Activated CD4-positive, CD25-positive, alpha-beta regulatory T cell treated with anti-CD3 and anti-CD28 coated beads, Interleukin-2, amount 50 U/mL, for 72 hours (primary cell): ENCODE measurements around the gene CDH5.

ENCODE experiments used
- DNase-seq: peaks from one replicate; pipeline ENCODE4 v3.0.0; 2021

CDH5 gene

DNA sequence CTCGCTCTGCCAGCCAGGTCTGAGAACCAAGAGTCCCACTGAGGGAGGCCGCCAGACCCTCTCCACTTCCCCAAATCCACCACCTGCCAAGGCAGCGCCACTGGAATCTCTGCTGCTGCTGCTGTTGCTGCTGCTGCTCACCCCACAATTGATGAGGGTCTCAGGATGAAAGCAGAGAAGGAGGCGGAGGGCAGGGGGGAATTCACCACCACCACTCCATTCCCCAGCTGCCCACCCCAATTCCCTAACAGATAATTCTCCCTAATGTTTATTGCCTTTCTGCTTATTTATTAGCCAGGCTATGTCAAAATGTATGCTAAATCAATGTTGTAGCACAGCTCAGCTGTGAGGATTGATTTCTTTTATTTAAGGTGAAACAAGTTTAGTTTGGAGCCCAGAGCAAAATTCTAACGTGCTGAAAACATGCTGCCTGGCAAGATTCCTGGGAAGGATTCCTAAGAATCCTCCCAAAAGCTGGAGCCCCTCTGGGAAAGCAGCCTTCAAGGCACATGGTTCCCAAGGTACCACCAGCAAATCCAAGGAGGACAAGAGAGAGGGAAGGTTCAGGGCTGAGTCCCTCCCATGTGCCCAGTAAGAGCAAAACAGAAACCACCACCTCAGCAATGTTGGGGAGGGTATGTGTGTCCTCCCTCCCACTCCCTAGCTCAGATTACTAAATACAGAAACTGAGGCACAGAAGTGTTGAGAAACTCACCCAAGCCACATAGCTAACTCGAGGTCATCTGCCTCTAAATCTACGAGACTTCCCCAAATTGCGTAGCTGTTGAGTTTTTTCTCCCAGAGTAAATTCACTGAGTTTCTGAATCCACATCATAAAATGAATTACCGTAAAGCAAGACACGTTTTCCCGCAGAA lies 12.2 kb upstream of the CDH5 start:
- no peak for DNase-seq

DNA sequence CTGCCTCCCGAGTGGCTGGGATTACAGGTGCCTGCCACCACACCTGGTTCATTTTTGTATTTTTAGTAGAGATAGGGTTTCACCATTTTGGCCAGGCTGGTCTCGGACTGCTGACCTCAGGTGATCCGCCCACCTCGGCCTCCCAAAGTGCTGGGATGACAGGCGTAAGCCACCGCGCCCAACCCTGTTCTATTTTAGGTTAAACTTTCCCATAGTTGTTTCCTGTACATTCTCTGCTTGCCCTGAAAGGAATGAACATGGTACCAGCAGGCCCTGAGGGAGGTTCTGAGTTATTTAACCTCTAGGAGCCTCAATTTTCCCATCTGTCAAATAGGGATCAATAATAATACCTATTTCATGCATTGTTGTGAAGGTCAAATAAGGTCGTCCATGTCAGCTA lies 11.0 kb upstream of the CDH5 start:
- DNase-seq, result no peak

- DNase-seq, result no peak
Measured at GRCh38 chr16:66357523-66357928, 9.0 kb upstream of the CDH5 start.

DNA sequence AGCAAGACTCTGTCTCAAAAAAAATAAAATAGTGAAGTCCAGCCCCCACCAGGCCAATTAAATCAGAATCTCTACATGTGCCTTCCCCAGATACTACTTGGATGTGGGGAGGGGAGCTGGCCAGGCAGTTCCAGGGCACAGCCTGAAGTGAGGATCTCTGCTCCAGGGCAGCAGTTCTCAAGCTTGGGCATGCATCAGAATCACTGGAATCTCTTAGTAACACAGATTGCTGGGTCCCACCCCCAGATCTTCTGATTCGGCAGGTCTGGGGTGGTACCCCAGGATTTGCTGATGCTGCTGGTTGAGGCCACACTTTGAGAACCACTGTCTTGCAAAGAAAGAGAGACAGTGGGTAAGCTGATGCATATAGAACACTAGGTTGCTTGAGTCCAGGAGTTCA lies 8.3 kb upstream of the CDH5 start:
- DNase-seq, result no peak

- DNase-seq, result no peak
Measured at GRCh38 chr16:66359012-66359411, 7.5 kb upstream of the CDH5 start.

DNA sequence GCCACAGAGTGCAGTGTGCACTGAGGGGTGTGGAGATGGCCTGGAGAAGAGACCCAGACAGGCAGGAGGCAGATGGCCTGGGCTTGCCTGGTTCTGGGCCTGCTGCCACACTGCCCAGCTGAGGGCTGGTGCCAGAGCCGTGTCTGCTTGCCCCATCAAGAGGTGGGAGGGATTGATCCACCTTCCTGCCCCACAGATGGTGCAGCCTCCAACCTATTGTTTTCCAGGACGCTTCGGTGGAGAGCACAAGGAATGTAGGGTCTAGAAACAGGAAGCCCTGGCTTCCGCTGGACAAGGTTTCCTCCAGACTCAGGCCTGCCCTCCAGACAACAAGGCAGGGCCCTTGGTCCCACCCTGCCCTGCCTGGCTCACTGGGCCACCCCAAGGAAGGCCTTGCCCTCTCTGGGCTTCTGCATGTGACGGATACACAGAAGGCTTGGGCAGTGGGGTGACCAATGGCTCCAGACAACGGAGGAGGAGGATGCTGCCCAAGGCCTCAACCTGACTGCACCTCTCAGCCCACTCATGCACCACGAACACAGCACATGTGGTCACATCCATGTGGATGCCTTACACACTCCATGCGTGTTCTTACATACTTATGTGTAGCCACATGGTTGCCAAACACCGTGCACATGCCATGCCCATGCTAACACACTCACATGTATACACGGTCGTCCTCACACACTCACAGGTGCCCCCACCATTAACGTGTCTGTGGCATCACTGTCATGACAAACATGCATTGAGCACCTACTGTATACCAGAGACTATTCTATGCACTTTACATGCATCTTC lies 6.5 kb upstream of the CDH5 start:
- no peak for DNase-seq

DNA sequence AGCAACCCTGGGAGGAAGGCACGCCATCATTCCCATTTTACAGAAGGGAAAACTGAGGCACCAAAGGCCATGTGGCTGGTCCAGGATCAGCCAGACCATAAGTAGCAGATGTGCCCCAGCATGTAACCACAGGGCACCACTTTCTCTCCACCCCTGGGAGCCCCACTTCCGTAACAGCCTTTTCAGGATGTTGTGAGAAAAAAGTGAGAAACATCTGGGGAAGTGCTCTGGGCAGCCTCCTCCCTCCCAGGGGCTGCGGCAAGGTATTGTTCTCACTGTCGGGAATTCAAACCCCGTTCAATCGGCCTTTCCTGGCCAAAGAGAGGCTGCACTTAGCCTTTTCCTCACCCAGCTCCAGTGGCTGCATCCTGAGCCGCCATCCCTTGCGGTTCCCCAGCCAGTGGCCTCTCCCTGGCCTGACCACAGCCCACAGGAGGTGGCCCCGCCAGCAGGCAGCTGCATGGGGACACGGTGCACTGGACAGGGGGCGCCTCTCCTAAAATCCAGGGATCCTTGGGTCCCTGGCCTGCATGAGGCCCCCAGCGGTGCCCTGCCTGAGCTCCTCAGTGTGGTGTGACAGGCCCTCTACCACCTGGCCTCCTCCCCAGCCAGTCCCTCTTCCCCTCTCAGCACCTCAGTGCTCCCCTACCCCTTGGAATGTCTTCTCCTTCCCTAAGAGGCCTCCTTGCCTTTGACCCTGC lies 5.7 kb upstream of the CDH5 start:
- DNase-seq, result no peak

DNA sequence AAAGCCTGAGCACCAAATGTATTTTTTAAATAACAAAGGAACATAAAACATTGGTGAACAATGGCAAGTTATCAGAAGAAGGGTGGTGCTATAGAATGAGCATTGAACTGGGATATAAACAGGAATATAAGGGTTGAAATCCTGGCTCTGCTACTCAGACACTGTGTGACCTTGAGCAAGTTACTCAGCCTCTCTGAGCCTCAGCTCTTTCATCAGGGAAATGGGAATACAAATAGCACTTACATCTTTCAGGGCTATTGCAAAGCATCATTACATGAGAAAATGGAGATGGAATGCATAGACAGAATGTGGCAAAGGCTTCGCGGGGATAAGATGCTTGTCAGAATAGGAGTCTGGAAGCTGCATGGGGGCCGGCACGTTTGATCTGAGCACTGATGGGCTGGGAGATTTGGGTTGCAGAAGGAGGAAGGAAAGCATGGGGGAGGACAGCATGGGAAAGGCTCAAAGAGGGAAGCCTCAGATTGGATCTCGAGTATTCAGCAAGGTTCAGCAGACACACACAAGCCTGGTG lies 4.8 kb upstream of the CDH5 start:
- DNase-seq, result no peak

DNA sequence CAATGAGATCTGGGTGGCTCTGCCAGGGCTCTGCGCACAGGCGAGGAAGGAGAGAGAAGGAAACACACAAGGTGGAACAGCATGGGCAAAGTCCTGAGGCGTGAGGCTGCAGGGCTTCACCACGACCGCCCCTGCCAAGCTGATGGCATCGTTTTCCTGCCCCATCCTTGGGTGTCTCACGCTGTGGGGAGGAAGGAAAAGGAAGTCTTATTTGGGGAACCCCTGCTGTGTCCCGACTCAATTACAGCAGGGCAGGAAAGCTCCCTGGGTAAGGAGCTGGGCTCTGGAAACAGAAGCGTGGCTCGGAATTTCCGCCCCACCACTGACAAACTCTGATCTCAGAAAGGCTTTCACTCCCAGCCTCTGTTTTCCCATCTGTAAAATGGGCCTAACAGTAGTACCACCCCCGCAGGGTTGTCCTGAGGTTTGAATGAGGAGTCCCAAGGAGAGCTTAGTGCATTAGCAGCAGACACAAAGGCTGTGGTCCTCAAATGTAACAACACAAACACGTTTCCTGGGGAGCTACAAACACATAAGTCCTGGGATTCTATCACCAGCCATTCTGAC lies 3.2 kb upstream of the CDH5 start:
- no peak for DNase-seq

DNA sequence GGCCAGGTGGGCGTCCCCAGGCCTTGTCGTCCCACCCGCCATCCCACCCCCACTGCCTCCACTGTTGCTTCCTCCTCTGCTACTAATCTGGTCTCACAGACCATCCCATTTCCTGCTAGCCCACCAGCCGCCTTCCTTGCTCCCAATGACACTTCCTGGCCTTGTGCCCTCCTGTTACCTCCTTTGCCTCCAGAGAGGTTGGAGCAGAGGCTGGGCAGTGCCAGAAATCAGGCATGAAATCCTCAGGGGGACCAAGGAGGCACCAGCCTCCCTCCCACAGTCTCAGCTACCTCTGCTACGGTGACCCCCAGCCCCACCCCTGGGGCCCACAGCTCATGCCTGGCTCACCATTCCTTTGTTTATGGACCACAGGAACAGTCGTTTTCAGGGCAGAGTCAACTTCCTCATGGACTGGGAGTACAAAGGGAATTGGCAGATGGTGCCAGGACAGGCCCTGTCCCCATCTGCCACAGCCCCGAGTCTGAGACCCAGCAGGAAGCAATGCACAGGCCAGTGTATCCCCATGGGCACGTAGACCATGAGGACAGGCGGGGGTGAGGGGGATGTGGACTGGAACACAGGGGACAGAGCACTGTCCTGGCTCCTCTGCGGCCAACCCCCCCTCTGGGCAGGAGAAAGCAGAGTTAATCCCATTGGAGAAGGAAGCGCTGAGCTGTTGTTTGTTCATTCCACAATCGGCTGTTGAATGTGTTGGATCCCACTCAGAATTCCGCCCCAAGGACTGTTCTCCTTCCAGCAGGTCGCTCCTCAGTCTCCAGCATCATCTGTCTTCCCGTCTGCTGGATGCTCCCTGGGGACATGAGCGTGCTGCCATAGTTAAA lies 2.2 kb upstream of the CDH5 start:
- DNase-seq, result no peak

DNA sequence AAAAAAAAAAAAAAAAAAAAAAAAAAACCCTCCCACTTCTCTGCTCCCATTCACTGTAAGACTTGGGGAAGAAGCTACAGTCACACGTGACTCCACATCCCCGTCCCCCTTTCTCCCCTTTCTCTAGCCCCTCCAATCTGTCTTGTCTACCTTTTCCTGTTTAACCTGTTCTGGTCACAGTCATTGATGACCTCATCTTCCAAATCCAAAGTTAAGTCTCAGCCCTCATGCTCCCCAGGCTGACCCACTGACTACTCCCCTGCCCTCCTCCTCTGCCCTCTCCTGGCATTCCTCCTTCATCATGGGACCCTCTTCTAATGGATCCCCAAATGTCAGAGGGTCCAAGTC lies 1.6 kb upstream of the CDH5 start:
- DNase-seq, result no peak

DNA sequence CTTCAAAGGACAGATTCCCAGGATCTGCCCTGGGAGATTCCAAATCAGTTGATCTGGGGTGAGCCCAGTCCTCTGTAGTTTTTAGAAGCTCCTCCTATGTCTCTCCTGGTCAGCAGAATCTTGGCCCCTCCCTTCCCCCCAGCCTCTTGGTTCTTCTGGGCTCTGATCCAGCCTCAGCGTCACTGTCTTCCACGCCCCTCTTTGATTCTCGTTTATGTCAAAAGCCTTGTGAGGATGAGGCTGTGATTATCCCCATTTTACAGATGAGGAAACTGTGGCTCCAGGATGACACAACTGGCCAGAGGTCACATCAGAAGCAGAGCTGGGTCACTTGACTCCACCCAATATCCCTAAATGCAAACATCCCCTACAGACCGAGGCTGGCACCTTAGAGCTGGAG lies 840 bp upstream of the CDH5 start:
- no peak for DNase-seq

DNA sequence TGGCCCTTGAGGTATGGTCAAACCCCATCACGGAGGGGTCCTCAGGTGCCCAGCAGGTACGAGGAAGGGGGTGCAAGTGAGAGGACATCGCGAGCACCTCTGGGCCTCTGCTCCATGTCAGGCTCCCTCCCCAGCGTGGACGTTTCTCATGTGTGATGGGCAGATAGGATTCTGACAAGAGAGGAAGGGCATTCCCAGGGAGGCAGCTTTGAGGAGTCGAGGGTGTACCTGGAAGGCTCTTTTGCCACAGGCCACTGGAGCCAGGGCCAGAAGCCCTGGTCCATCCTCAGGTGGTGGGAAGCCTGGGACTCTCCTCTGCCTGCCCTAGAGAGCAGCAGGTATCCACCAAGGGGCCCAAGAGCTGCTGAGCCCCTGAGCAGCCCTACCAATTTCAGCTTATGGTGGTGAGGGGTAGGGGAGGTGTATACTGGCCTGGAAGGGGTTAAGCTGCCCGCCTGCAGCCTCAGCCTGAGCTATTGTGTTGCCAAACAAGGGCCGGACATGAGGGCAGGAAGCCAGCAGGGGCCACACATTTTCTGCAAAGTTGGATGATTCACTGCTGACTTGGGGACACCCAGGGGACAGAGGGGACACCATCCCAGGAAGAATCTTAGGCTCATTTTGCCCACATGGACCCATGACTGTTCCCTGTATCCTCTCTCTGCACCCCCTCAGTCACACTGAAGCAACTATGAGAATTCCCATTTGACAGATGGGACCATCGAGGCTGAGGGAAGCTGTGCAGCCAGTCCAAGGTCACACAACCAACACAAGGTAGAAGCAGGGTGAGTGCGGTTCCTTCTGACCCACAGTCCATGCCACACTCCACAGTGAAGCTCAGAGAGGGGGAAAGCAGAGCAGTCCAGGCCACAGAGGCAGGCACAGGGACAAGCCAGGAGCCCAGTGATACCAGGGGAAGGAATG lies 1.7 kb downstream of the CDH5 start:
- no peak for DNase-seq

- no peak for DNase-seq
Measured at GRCh38 chr16:66369055-66369592, 2.6 kb downstream of the CDH5 start.

- no peak for DNase-seq
Measured at GRCh38 chr16:66370786-66371684, 4.5 kb downstream of the CDH5 start.

GRCh38 chr16:66372078-66372897 lies 5.8 kb downstream of the CDH5 start:
- DNase-seq, result no peak

DNA sequence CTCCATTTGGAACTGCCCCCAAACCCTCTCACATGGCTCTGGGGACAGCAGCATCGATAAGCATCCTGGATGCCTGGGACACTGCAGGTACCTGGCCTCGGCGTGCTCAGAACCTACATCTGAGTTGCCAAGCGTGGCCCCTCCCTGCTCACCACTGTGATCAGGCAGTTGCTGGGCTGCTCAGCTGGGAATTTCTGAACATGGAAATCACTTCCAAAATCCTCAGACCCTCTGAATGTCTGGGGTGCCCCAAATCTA lies 6.3 kb downstream of the CDH5 start:
- DNase-seq, result no peak

- no peak for DNase-seq
Measured at GRCh38 chr16:66373667-66374066, 7.2 kb downstream of the CDH5 start.

GRCh38 chr16:66374176-66374575 lies 7.7 kb downstream of the CDH5 start:
- DNase-seq, result no peak
